ENCODE measurements around the gene SETD9. TPM values are rescaled to one million over a fixed set of nuclear protein-coding genes. Genes with fewer than 3 reads are reported as not detected.

Gene SETD9
- total RNA-seq, 1 donor from 2014 or later = 2.0 TPM

- DNase-seq (ENCODE audit: low spot score in 2 of 2) = no peak
- no peak for FAIRE-seq
These were observed 13.5 kb downstream of the SETD9 start for GRCh38 chr5:56922922-56923321.

DNA sequence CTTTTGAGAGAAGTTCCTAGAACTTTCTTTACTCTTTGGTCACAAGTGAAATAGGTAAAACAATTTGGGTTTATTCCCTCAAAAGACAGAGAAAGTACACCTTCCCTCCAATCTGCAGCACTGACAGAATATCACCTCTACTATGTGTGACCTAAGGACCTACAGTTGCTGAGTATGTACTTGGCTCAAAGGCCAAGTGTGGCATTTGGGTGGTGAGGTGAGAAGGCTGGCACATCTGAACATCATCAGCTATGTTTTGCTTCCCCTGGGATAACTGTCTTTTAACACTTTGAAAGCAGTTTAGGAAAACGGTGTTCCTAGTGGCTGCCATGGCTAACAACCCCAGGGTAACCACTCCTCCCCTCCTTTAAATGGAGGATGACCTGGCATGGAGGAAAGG, 24.9 kb downstream of the SETD9 start:
- DNase-seq (ENCODE audit: low spot score in 2 of 2) = no peak
- no peak for FAIRE-seq

DNA sequence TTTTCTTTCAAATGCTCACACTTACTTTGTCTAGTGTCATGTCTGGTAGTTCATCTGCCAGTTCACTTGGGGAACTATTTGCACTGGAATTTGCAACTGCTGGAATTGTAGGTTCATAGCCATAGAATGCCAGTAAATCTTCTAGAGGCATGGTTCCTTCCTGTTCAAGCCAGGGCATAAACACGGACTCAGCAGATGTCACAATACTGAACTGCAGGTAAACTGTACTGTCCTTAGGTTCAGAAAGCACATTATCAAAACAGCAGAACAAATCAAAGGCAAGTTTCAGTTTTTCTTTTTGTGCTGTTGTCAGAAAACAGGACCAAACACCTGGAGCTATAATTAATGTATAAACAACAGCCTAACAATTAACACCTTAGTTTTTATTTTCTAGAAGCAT, 29.5 kb downstream of the SETD9 start:
- no peak for FAIRE-seq

GRCh38 chr5:56941981-56942380, 32.6 kb downstream of the SETD9 start:
- FAIRE-seq (no peak), DNase-seq (ENCODE audit: low spot score in 2 of 2) (no peak)

More for the DNA sequence above, 29.5 kb downstream of the SETD9 start:
- no peak for DNase-seq (ENCODE audit: low spot score in 2 of 2)

DNA sequence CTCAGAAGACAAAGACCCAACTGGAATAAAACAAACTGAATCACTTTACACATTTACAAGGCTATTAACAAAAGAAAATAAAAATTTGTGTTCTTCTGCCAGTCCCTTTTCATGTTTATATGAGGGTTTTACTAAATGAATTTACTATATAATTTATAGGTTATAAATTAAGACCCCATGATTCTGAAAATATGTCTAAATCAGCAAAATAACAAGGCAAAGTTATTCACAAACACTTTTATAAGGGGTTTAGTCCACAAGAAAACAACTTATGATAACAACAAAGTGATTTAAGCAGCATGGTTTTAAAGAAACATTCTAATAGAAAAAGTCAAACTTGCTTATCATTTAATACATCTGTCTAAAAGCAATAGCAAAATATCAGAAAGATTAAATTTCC, 37.7 kb downstream of the SETD9 start:
- FAIRE-seq (no peak), DNase-seq (ENCODE audit: low spot score in 2 of 2) (no peak)

DNA sequence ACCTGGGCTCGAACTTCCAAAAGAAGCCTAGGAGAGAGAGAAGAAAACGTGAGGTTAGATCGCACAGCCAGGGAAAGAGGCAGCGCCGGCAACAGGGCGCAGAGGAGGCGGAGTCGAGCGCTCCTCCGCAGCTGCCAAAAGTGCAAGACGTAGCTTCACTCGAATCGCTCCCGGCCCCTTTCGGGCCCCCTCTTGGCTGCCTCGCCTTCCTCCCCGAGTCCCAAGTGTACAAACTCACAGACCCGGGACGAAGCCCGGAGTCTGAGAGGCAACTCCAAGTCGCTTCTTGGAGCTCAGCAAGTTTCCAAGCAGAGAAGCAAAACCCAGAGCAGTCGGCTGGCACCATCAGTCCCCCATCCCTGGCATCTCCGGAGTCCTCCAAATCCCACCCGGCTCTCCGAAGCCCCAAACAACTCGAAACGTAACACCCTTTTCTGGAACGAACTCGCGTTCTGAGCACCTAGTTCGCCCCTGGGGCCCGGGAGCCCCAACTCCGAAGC, 41.3 kb downstream of the SETD9 start:
- FAIRE-seq (no peak), DNase-seq (ENCODE audit: low spot score in 2 of 2) (peak; percentile 45 to 48)

DNA sequence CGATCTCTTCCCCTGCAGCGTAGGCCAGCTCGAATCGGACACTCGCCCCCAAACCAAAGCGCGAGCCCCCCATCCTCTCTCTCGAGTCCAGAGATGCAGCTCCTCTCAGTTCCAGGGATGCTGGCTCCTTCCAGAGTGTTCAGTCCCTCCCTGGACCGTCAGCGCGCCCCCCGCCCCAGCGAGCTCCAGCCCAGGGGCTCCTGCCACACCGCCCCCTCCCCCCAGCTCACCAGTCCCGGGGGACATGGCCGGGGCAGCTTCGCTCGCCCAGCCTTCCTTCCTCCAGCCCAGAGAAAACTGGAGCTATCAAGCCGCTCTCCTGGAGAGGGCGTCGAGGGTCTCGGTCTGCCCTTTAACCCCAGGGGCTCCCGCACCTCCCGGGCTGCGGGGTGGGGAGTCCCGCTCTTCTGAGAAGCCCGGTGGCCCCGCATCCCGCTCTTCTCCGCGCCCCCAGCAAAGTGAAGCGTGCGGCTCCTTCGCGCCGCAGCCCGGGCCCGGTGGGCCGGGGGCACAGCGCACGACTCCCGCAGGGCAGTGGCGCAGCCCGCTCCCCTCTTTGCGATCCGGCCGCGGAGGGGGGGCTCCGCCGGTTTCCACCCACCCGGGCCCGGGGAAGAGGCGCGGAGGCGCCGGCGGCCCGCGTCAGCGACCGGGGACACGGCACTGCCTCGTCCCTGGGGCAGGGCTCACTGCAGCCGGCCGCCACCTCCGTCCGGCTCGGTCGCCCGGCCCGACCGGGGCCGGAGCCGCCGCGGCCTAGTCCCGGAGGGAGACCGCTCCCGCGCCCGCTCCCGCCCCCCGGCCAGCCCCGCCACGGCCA, 41.9 kb downstream of the SETD9 start:
- no peak for FAIRE-seq

DNA sequence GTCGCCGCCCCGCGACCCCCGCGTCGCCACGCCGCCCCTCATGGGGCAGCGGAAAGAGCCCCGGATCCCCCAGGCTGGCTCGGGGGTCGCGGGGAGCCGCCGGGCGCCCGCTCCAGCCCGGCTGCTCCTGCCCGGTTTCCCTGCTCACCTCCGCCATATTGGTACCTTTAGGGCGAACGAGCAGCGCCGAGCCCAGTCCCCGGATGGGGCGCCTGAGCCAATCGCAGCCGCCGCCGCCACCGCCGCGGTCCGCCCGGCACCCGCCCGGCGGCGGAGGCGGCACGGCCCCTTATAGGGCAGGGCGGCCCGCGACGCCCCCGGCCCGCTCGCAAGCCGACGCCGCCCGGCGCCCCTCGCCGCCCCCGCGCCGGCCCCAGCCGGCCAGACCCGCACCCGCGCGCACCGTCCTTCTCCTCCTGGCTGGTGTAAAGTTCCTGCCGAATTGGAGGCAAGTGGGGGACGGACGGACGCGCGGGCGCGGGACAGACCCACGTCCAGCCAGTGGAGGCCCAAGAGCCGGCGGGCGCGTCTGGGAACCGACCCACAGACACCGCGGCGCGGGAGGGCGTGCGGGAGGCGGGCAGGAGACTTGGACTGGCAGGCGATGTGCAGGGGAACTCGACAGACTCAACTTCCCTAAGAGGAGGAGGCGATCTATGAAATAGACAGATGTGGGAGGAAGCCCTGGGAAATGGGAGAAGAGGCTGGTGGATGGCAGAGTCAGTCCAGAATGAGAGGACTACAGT, 42.7 kb downstream of the SETD9 start, which contains the start of gene MIER3:
Gene MIER3 (minus strand): TSS at position 178 of the 746 bp plus-strand sequence. CDS start 21 bp downstream, at position 157.
- DNase-seq (ENCODE audit: low spot score in 2 of 2) = peak; percentile 85 to 91
- no peak for FAIRE-seq

More for the DNA sequence above, 41.9 kb downstream of the SETD9 start:
- peak; percentile 32 to 50 for DNase-seq (ENCODE audit: low spot score in 2 of 2)

DNA sequence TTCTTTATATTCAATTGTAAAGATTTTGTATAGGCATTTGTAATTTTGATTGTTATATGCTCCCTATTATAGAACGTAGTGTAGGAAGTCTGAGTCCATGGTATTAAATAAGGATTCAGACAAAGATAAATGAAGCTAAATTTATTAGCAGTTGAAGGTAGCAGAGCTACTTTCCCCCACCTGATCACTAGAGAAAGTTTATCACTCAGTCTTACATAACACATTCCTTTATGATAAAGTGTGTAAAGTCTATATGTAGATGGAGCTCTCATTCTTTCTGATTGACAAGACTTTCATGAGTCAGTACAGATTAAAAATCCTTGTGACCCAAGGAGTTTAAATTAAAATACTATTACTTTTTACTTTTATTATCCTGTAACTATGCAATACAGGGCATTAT, 44.9 kb downstream of the SETD9 start:
- no peak for FAIRE-seq
- no peak for DNase-seq (ENCODE audit: low spot score in 2 of 2)

DNA sequence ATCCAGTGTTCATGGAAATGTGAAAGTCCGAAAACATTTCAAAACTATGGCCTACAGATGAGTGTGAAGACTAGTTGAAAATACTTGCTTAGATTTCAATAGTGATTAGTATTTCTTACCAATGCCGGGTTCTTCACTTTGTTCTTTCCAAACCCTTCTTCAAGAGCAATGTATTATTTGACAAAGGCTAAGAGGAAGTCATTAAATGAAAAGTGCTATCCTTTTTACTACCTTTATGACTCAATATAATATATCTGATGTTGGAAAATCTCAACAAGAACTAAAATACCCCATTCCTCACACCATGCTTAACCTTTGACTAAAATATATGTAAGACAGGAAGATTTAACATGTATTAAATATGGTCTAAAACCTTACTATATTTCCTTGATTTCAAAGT, 49.2 kb downstream of the SETD9 start:
- DNase-seq (ENCODE audit: low spot score in 2 of 2) = no peak
- no peak for FAIRE-seq

GRCh38 chr5:56959326-56959725, 49.9 kb downstream of the SETD9 start:
- FAIRE-seq (no peak), DNase-seq (ENCODE audit: low spot score in 2 of 2) (no peak)

DNA sequence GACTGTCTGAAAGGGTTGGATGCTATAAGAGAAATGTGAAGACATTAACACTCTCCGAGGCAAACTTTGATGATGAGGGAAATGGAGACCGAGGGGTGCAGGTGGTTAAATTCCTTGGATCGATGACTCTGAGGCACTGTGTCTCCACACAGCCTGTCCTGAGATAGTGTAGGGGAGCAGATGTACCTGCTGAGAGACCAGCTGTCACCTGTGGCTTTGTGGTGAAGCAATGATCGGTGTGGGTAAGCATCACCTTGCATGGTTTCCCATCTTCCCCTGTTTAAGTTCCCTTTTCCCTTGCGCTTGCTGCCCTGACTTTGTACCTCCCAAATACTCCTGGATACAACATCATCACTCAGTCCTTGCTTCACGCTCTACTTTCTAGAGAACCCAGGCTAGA, 52.4 kb downstream of the SETD9 start:
- FAIRE-seq = no peak
- DNase-seq (ENCODE audit: low spot score in 2 of 2) = no peak

DNA sequence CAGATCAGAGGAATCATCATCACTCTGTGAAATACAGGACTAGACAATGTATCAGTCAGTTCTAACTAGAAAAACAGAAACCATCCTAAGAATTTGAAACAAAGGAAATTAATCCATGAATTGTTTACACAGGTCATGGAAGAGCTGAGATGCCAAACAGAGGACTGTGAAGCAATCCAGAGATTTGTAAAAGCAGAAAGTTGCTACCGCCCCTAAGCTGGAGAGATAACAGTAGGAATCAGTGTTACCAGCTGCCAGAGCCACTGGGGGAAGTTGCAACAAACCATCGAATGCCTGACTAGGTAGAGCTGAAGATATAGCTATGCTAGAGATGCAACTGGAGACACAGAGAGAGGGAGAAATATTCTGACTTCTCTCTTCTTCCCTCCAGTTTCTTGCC, 52.9 kb downstream of the SETD9 start:
- DNase-seq (ENCODE audit: low spot score in 2 of 2) (no peak), FAIRE-seq (no peak)

DNA sequence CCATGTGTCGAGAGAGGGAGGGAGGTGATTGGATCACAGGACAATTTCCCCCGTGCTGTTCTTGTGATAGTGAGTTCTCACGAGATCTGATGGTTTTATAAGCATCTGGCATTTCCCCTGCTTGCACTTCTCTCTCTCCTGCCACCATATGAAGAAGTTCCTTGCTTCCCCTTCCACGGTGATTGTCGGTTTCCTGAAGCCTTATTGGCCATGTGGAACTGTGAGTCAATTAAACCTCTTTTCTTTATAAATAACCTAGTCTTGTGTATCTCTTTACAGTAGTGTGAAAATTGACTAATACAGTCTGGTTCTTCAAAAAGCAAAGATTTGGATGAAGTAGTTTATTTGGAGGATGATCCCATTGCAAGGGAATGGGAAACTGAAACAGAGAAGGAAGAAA, 53.9 kb downstream of the SETD9 start:
- no peak for DNase-seq (ENCODE audit: low spot score in 2 of 2)

DNA sequence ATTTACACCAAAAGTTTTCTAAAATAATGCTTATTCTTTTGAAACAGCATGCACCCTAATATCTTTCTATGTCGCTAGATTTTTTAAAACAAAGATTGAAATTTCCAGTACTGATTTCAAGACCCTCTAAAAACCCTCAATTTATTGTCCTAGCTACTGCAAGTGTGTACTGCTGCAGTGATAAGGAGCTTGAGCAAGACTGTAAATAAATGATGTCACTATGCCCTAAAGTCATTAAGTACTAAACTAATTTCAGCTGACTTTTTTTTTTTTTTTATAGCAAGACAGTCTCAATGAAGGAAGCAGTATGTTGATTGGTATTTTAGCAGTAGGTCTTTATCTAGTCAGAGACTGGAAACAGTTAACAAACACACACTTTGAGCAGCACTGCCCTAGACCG, 54.8 kb downstream of the SETD9 start:
- no peak for FAIRE-seq
- no peak for DNase-seq (ENCODE audit: low spot score in 2 of 2)

More for the DNA sequence above, 53.9 kb downstream of the SETD9 start:
- no peak for FAIRE-seq

Other genes with a start within 250 kb of the SETD9 start
- 22.8 TPM for gene MAP3K1, start 94.0 kb upstream of the SETD9 start, total RNA-seq
- gene MIER3, start 42.5 kb downstream of the SETD9 start, total RNA-seq = 52.2 TPM